GM12878 (cell line): ENCODE results near the gene CLCN2. TPM values are rescaled to one million over a fixed set of nuclear protein-coding genes. Genes with fewer than 3 reads are reported as not detected.

Experiments used
- ASH2L ChIP-seq: fragments of 300-600, 200-600 bp; sonication (generic); IDR thresholded peaks from 2 replicates; pipeline ENCODE4 v1.6.1; 2017; ENCODE audit warnings: low read depth, mild to moderate bottlenecking, borderline replicate concordance
- DPF2 ChIP-seq: fragments of 450-650 bp; IDR thresholded peaks from 2 replicates; pipeline ENCODE4 v1.6.1; 2017; ENCODE audit warnings: mild to moderate bottlenecking
- EZH2 ChIP-seq: IDR thresholded peaks from 2 replicates; pipeline ENCODE4 v1.6.1; 2012; ENCODE audit warnings: low read depth, mild to moderate bottlenecking, control low read depth, inconsistent platforms, low read length, borderline replicate concordance; ENCODE audit not compliant: control insufficient read depth
- GABPA ChIP-seq: IDR thresholded peaks from 2 replicates; pipeline ENCODE4 v1.6.1; 2014; ENCODE audit warnings: antibody characterized with exemption, low read depth, mild to moderate bottlenecking, inconsistent platforms
- HDGF ChIP-seq: fragments of 450-650 bp; IDR thresholded peaks from 2 replicates; pipeline ENCODE4 v1.6.1; 2016; ENCODE audit warnings: antibody characterized with exemption
- KLF5 ChIP-seq: fragments of 450-650 bp; IDR thresholded peaks from 2 replicates; pipeline ENCODE4 v1.6.1; 2014; ENCODE audit warnings: mild to moderate bottlenecking; ENCODE audit not compliant: partially characterized antibody
- LARP7 ChIP-seq: fragments of 450-650 bp; IDR thresholded peaks from 2 replicates; pipeline ENCODE4 v1.6.1; 2017; ENCODE audit warnings: mild to moderate bottlenecking
- MAX ChIP-seq: IDR thresholded peaks from 2 replicates; pipeline ENCODE4 v1.6.1; 2012; ENCODE audit warnings: low read depth, low read length, improper control_type of control experiment
- MEF2B ChIP-seq: fragments of 450-650 bp; IDR thresholded peaks from 2 replicates; pipeline ENCODE4 v1.6.1; 2018; ENCODE audit warnings: mild to moderate bottlenecking, moderate library complexity; ENCODE audit not compliant: partially characterized antibody, poor library complexity, severe bottlenecking
- NKRF ChIP-seq: fragments of 450-650 bp; conservative IDR thresholded peaks from 2 replicates; pipeline ENCODE4 v1.6.1; 2017; ENCODE audit warnings: mild to moderate bottlenecking, moderate library complexity
- PAX8 ChIP-seq: fragments of 450-650 bp; IDR thresholded peaks from 2 replicates; pipeline ENCODE4 v1.6.1; 2017; ENCODE audit warnings: mild to moderate bottlenecking, moderate library complexity
- PKNOX1 ChIP-seq: fragments of 450-650 bp; IDR thresholded peaks from 2 replicates; pipeline ENCODE4 v1.6.1; 2016; ENCODE audit warnings: mild to moderate bottlenecking
- RB1 ChIP-seq: fragments of 450-650 bp; formaldehyde crosslinking; IDR thresholded peaks from 2 replicates; pipeline ENCODE4 v1.6.1; 2017; ENCODE audit warnings: mild to moderate bottlenecking, borderline replicate concordance
- RCOR1 ChIP-seq: conservative IDR thresholded peaks from 2 replicates; pipeline ENCODE4 v1.6.1; 2012; ENCODE audit warnings: low read depth, low read length, improper control_type of control experiment
- RELA ChIP-seq: fragments of 450-650 bp; IDR thresholded peaks from 2 replicates; pipeline ENCODE4 v1.8.0; 2014; ENCODE audit warnings: borderline replicate concordance; ENCODE audit not compliant: partially characterized antibody
- RELB ChIP-seq: fragments of 450-650 bp; IDR thresholded peaks from 2 replicates; pipeline ENCODE4 v1.6.1; 2017; ENCODE audit warnings: low read depth, mild to moderate bottlenecking, moderate library complexity
- RUNX3 ChIP-seq: IDR thresholded peaks from 2 replicates; pipeline ENCODE4 v1.6.1; 2012; ENCODE audit warnings: low read length, inconsistent platforms
- SMARCA5 ChIP-seq: fragments of 450-650 bp; IDR thresholded peaks from 2 replicates; pipeline ENCODE4 v1.6.1; 2017; ENCODE audit warnings: mild to moderate bottlenecking
- YY1 ChIP-seq: IDR thresholded peaks from 2 replicates; pipeline ENCODE4 v1.6.1; 2011; ENCODE audit warnings: low read depth, mild to moderate bottlenecking, low read length
- ZNF207 ChIP-seq: fragments of 450-650 bp; IDR thresholded peaks from 2 replicates; pipeline ENCODE4 v1.6.1; 2014; ENCODE audit warnings: antibody characterized with exemption, mild to moderate bottlenecking, borderline replicate concordance
- ZNF592 ChIP-seq: fragments of 450-650 bp; IDR thresholded peaks from 2 replicates; pipeline ENCODE4 v1.6.1; 2017; ENCODE audit warnings: mild to moderate bottlenecking, moderate library complexity
- polyA plus RNA-seq, 11 experiments: library from polyadenylated mRNA; depleted of rRNA in 4 of 11; unstranded in 6 of 11; stranded (reverse) in 5 of 11; fragments of >200 nt; fragmentation: Nextera tagmentation in 4 of 11; fragmentation: Illumina TruSeq in 1 of 11; extraction: Ambion mirVana in 4 of 11; extraction: Trizol in 1 of 11; gene quantifications; 1 replicate in 1 of 11; 2 replicates in 10 of 11; pipeline versions ENCODE4 v1.2.1 to v1.2.3, GENCODE V29; 2011 to 2016; ENCODE audit warnings: inconsistent platforms in 2 of 11, missing spikeins in 2 of 11, low read depth in 1 of 11
- total RNA-seq, 4 experiments: library from RNA; depleted of rRNA in 3 of 4; stranded (reverse); fragments of >200 nt in 3 of 4; fragmentation: Illumina TruSeq in 1 of 4; extraction: Trizol in 1 of 4; gene quantifications; 2 replicates each; pipeline versions ENCODE4 v1.2.1 to v1.2.3, GENCODE V29; 2013 to 2021

CLCN2 gene
- total and polyA plus RNA-seq, 10 of the 15 experiments (the other 5 are each of a cell fraction or from before 2014, with no cell fraction given), result 0.13 to 2.6 (median 0.85) TPM; not detected in 1

GRCh38 chr3:184354121-184354728, 7.2 kb downstream of the CLCN2 start (continued):
- no peak for TF ChIP-seq ZNF592
- no peak for TF ChIP-seq RB1
- no peak for TF ChIP-seq KLF5
- TF ChIP-seq YY1, result peak; percentile 55
- TF ChIP-seq RCOR1, result no peak
- peak; percentile 31; the same call in 1 of the 2 replicates for TF ChIP-seq SMARCA5
- TF ChIP-seq PKNOX1, result no peak
- TF ChIP-seq RUNX3, result peak; percentile 60
- TF ChIP-seq DPF2, result no peak
- no peak for TF ChIP-seq NKRF
- 0 out of 2 replicates have a peak, but pooled peaks have one; percentile 44 for TF ChIP-seq LARP7
- no peak for TF ChIP-seq RELB
- TF ChIP-seq MAX, result no peak
- TF ChIP-seq HDGF, result no peak
- peak; percentile 19 for TF ChIP-seq MEF2B
- TF ChIP-seq RELA, result no peak
- TF ChIP-seq GABPA, result no peak
- TF ChIP-seq ZNF207, result no peak
- no peak for TF ChIP-seq PAX8
- TF ChIP-seq ASH2L, result no peak
- no peak for TF ChIP-seq EZH2
